HG03520 (cell line): ENCODE results near the gene PRCD.

ENCODE experiments used
- ATAC-seq: cut with Tn5 transposase; IDR thresholded peaks from one replicate; pipeline ENCODE4 v1.9.1; 2021; ENCODE audit warnings: mild to moderate bottlenecking, moderate library complexity; ENCODE audit not compliant: unreplicated experiment

PRCD gene

GRCh38 chr17:76567634-76568432 lies 28.0 kb downstream of the PRCD start:
- ATAC-seq, result no peak

GRCh38 chr17:76568811-76569221 lies 29.0 kb downstream of the PRCD start:
- ATAC-seq, result no peak

- ATAC-seq, result no peak
These were observed 29.9 kb downstream of the PRCD start for GRCh38 chr17:76569607-76570279.

GRCh38 chr17:76570457-76570856 lies 30.6 kb downstream of the PRCD start:
- ATAC-seq, result no peak

- ATAC-seq, result no peak
These were observed 31.1 kb downstream of the PRCD start for GRCh38 chr17:76570877-76571471.

GRCh38 chr17:76572201-76572910 lies 32.5 kb downstream of the PRCD start:
- ATAC-seq, result no peak

- no peak for ATAC-seq
These were observed 33.3 kb downstream of the PRCD start for GRCh38 chr17:76573096-76573495.

GRCh38 chr17:76574166-76574565 lies 34.3 kb downstream of the PRCD start:
- no peak for ATAC-seq

GRCh38 chr17:76575570-76575969 lies 35.7 kb downstream of the PRCD start:
- no peak for ATAC-seq

GRCh38 chr17:76576189-76576588 lies 36.3 kb downstream of the PRCD start:
- no peak for ATAC-seq

GRCh38 chr17:76577876-76578275 lies 38.0 kb downstream of the PRCD start:
- ATAC-seq, result no peak

- ATAC-seq, result no peak
These were observed 38.5 kb downstream of the PRCD start for GRCh38 chr17:76578376-76578775.

GRCh38 chr17:76579281-76579680 lies 39.4 kb downstream of the PRCD start:
- ATAC-seq, result no peak

GRCh38 chr17:76581515-76581914 lies 41.7 kb downstream of the PRCD start:
- ATAC-seq, result no peak

GRCh38 chr17:76582660-76583059 lies 42.8 kb downstream of the PRCD start:
- ATAC-seq, result no peak

- ATAC-seq, result no peak
These were observed 44.7 kb downstream of the PRCD start for GRCh38 chr17:76584427-76585032.

GRCh38 chr17:76585033-76585648 lies 45.3 kb downstream of the PRCD start:
- no peak for ATAC-seq

GRCh38 chr17:76585649-76586593 lies 46.1 kb downstream of the PRCD start, which contains the start of gene ST6GALNAC2:
Gene ST6GALNAC2, minus strand, starts transcription at chr17:76585860. Its CDS starts 52 bp downstream, at chr17:76585808.
- no peak for ATAC-seq

GRCh38 chr17:76586741-76587487 lies 47.1 kb downstream of the PRCD start:
- no peak for ATAC-seq
